GM12872 (cell line): Measurements from ENCODE around the gene PTCD1.
A peak's percentile ranks its signal among the peaks of the same experiment; 100 is the strongest.

ENCODE experiments used
- TF ChIP-seq, protein P1 (sequence below): IDR thresholded peaks from 3 replicates; pipeline ENCODE4 v1.5.1; 2011; ENCODE audit warnings: low read depth, mild to moderate bottlenecking, low read length, moderate library complexity; ENCODE audit not compliant: insufficient read depth

Gene PTCD1

DNA sequence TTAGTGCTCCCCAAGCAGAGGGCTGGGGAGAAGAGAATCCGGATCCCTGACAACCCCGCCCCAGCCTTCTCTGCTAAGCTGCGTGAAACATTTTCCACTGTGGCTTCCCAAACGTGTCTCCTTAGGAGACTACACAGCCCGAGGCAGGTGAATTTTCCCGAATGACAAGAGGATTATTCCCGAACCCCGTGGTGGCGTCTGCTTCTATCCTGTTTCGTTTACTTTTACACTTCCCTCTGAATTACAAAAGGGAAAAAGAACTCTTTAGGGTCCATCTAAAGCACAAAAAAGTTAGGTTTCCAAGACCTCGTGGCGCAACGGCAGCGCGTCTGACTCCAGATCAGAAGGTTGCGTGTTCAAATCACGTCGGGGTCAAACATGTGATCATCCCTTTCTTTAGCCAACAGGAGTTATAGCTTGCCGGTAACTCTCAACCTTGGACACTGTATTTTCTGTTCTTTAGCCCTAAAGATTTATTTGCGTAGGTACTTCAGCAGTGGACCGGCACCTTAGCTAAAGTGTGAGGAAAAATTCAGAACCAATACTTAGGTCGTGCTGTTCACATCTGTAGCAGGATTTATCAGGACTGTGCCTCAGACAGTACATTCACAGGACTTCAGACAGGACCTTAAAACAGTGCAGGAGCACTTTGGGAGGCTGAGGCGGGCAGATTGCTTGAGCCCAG is 30.9 kb upstream of the PTCD1 start:
- TF ChIP-seq, protein P1, sequence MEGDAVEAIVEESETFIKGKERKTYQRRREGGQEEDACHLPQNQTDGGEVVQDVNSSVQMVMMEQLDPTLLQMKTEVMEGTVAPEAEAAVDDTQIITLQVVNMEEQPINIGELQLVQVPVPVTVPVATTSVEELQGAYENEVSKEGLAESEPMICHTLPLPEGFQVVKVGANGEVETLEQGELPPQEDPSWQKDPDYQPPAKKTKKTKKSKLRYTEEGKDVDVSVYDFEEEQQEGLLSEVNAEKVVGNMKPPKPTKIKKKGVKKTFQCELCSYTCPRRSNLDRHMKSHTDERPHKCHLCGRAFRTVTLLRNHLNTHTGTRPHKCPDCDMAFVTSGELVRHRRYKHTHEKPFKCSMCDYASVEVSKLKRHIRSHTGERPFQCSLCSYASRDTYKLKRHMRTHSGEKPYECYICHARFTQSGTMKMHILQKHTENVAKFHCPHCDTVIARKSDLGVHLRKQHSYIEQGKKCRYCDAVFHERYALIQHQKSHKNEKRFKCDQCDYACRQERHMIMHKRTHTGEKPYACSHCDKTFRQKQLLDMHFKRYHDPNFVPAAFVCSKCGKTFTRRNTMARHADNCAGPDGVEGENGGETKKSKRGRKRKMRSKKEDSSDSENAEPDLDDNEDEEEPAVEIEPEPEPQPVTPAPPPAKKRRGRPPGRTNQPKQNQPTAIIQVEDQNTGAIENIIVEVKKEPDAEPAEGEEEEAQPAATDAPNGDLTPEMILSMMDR: no peak

- TF ChIP-seq, protein P1: no peak
Measured at GRCh38 chr7:99468336-99468918, 29.8 kb upstream of the PTCD1 start.

DNA sequence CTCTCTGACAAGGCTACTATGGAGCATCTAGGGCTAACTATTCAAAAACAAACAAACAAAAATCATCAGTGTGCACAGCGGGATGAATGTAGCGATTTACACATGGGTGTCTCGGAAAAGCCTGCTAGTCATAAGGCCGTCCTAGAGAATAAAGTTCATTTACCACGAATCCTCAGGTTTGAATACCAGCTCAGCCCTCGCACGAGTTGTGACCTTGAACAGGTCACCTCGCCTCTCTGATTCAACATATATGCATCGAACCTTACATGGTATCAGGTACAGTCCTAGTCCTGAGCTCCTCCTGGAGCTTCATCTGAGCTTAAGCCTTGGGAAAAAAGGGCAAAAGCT is 26.8 kb upstream of the PTCD1 start:
- TF ChIP-seq, protein P1: no peak

DNA sequence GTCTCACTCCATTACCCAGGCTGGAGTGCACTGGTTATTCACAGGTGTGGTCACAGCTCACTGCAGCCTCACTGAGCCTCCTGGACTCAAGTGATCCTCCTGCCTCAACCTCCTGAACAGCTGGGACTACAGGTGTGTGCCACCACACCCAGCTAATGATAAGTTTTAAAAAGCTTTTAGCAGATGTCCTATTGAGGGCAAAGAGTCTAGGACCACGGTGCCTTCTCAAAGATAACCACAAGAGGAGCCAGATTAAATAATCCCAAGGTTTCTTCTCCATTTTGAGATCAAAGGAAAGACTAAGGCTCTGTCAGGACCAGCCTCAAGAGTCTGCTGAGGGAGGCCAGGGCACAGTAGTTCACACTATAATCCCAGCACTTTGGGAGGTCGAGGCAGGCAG is 22.6 kb upstream of the PTCD1 start:
- TF ChIP-seq, protein P1: no peak; the same call in 2 of the 3 replicates

DNA sequence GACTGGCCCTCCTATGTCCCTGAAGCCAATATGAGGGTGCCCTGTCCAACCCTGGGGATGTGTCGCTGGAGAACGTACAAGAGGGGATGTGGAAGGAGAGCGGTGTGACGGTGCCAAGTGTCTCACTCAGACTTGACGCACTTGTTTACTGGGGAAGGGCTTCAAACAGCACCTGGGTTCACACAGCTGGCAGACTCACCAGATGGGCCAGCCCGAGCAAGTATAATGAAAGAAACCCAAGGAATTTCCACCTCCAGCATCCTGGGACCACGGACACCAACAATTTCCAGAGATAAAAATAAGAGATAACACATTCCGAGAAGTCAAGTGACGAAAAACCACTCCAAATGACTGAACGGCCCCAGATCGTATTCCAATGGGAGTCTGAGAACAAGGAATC is 22.1 kb upstream of the PTCD1 start:
- TF ChIP-seq, protein P1: no peak

GRCh38 chr7:99459087-99459486 is 20.5 kb upstream of the PTCD1 start:
- TF ChIP-seq, protein P1: peak; percentile 61

DNA sequence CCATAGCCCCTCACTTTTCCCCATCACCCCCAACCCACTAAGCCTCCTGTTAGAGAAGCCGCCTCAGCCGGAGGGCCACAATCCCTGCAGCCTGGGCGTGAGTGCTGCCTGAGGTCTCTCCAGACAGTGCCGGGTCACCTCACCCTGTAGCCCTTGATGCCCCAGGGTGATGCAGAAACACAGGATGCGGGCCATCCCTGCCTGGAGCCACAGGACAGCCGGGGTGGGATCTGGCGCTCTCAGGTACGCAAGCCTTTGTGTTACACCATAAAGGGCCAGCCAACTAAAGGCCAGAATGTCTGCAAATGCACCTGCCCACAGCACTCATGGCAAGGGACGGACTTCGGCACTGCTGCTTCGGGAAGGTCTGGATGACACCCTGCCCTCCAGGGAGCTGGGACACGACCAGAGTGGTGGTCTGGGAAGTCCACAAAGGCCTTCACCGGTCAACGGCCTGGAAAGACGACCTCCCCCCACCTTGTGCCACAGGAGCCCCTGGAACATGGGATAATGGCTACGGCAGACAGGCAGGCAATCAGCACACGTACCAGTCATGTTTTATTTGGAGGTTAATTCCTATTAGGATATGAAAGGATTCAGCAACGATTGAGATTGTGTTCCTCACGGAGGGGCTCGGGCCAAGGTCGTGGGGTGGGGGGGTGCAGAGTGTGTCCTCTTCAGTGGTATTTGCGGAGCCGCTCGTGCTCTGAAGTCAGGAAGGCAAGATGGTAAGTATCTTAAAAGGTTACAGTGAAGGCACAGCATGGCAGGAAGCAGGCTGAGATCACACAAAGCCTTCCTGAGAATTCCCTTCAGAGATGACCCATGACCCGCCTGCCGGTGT is 19.3 kb upstream of the PTCD1 start:
- TF ChIP-seq, protein P1: no peak
